Stimulated activated CD8-positive, alpha-beta memory T cell treated with anti-CD3 and anti-CD28 coated beads, Interleukin-7, amount 100 ng/mL, for 1 hour (primary cell): Measurements from ENCODE around the gene CCNL2.
"Not testable (repeated sequence)": the region's sequence is repeated elsewhere in the genome, so short reads cannot be mapped to it uniquely, and the experiment has no call there.

Experiments used
- DNase-seq, 2 donors: peaks; one replicate each; pipeline ENCODE4 v3.0.0-alpha.2; 2020; ENCODE audit warnings: low read depth in 2 of 2

Gene CCNL2

GRCh38 chr1:1399872-1400575 is 889 bp upstream of the CCNL2 start:
- DNase-seq, result no peak

- no peak for DNase-seq
These were observed 403 bp downstream of the CCNL2 start for GRCh38 chr1:1398677-1399186.

DNA sequence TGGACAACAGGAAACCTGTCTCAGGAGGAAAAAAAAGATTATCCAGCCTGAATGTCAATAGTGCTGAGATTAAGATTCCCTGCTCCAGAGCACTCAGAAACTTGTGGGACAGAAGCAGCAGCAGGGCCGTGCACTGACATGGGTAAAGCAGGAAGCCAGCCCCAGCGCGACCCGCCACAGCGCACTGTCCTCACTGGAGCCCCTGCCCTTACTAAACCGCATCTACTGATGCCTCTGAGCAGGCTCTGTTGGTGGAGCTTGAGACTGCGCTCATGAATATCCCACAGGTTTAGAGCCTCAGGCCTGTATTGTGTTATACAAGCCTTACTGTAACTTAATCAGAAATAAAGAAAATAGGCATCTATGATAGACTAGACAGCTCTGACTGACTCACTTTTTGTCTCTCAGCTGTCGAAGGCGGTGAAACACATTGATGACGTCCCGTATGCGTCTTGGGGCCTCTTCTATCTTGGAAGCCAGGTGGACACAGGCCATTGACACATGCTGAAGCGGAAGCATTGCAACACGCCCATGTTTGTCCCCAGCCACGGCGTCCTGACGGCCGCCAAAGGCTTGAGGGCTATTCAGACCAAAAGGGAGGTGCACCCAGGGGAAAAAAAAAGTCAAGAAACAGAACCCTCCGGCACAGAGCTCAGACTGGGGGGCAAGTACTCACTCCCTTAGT is 1.2 kb downstream of the CCNL2 start:
- DNase-seq, result no peak

DNA sequence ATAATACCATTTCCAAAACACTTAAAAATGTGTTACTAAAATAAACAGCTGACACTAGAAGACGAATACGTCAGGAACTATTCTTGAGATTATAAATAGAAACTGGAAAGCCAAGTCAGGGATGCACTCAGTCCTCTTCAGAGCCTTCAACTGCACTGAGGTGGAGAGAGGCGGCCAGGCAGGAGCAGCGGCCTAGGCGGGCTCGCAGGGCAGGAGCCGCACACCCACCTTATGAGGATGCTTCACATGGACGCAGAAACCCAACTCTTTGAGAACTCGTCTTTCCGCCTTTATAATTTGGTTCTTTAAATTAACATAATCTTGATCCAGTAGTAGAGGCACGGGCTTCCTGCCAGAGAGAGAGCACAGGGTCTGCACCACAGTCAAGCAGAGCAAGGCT is 4.0 kb downstream of the CCNL2 start:
- DNase-seq, result no peak

DNA sequence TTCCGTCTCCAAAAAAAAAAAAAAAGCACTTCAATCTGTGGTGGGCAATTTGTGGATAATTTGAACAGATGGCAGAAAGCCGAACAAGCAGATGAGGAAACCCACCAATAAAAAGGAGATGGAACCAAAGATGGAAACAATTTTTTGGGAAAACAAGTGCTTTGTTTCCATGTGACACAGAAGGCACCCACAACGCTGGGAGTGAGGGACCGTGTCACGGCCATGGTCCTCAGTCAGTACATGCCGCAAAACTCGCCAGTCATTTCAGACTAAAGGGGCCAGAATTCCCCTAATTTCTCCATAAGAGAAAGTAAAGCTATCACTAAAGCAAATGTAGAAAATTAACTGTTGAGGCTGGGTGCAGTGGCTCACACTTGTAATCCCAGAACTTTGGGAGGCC is 5.0 kb downstream of the CCNL2 start:
- no peak for DNase-seq

DNA sequence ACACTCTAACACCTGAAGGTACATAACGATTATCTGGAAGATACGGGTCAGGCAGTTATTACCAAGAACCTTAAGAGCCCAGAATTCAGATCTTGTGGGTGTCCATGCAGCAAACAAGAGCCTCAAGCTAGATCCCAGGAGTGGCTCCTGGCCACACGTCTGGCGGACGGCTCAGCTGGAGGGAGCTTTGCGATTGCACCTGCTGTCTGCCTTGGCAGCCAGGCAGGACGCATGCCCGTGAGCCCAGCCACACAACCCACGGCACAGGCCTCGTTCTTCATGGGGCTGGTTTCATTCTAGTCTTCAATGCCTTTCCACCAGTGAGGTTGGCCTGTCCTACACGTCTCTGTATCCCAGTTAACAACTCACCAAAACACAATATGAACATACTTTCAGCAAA is 5.7 kb downstream of the CCNL2 start:
- DNase-seq, result no peak

DNA sequence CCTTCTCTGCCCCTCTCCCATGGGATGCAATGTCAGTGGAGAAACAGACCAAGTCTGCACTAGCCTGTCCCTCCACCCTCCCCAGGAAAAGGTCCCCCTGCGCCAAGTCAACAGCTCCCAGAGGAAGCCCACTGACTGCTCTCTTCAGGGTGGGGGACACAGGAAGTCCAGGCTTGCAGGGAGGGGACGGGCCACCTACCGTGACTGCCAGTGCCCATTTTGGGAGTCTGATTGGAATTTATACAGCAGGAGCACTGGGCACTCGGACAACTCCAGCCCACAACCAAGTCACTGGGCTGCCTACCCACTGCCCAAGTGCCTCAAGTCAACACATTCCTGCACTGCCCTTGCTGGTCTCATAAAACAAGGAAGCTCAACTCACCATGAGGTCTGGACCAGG is 6.1 kb downstream of the CCNL2 start:
- DNase-seq, result no peak

DNA sequence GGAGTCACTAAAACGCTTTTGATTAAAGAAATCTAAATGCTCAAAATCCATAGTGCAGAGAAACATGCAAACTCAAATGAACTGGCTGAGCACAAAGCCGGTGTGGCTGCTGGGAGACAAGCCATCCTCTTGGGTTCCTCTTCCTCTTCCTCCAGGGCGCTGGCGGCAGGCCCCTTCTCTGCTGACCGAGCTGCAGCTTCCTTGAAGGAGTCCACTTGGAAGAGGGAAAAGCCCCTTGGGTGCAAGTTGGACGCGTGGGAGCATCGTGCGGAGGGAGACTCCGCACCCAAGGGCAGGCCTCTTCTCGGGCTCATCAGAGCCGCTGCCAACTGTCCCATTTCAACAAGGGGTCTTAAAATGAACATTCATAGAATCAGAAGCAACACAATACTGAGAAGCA is 7.9 kb downstream of the CCNL2 start:
- no peak for DNase-seq

DNA sequence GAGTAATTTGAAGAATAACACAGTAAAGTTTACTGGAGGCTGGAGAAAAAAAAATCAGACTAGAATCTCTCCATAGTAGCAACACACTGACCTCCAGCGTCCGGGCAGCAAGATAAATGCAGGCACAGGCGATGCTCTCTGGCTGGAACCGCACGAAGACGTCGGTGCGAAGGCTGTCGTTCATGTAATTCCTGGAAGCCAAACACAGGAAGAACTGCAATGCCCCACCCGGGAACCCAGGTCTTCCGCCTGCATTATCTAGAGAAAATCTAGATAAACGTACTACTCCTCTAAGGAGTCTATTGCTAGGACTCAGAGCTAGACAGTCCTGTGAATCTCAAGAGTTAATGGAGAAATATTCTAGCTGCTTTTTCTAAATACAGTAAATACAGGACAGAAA is 8.5 kb downstream of the CCNL2 start:
- DNase-seq, result no peak

DNA sequence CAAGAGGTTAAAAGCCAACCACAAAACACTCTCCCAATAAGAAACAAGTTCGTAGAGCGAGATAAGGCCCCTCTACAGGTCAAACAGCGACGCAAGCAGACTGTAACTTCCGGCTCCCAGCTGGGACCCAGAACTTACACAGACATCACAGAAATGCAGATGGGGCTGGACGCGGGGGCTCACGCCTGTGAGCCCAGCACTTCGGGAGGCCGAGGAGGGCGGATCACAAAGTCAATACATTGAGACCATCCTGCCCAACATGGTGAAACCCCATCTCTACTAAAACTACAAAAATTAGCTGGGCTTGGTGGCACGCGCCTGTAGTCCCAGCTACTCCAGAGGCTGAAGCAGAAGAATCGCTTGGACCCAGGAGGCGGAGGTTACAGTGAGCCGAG is 11.1 kb downstream of the CCNL2 start:
- no peak for DNase-seq

GRCh38 chr1:1387098-1388077 is 11.7 kb downstream of the CCNL2 start:
- no peak for DNase-seq

- no peak for DNase-seq
These were observed 13.2 kb downstream of the CCNL2 start for GRCh38 chr1:1385931-1386330.

GRCh38 chr1:1385339-1385738 is 13.8 kb downstream of the CCNL2 start:
- not testable (repeated sequence) for DNase-seq

DNA sequence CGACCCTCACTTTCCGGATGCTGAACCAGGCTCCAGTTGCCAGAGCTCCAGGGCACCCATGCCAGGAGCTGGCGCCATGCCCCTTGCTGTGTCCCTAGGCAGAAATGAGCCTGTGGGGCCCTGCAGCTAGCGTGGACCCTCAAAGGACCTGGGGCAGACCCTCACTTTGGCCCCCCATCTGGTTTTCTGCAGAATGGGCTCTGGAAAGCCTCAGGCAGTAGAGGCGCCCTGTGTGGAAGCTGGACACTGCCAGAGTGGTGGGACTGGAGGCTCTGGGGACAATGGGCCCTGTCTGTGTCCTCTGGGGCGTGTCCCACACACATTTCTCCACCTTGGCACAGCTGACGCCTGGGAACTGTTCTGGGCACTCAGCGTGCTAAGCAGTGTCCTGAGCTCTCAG is 17.8 kb downstream of the CCNL2 start:
- no peak for DNase-seq

- DNase-seq, result no peak
These were observed 18.3 kb downstream of the CCNL2 start for GRCh38 chr1:1380860-1381259.

DNA sequence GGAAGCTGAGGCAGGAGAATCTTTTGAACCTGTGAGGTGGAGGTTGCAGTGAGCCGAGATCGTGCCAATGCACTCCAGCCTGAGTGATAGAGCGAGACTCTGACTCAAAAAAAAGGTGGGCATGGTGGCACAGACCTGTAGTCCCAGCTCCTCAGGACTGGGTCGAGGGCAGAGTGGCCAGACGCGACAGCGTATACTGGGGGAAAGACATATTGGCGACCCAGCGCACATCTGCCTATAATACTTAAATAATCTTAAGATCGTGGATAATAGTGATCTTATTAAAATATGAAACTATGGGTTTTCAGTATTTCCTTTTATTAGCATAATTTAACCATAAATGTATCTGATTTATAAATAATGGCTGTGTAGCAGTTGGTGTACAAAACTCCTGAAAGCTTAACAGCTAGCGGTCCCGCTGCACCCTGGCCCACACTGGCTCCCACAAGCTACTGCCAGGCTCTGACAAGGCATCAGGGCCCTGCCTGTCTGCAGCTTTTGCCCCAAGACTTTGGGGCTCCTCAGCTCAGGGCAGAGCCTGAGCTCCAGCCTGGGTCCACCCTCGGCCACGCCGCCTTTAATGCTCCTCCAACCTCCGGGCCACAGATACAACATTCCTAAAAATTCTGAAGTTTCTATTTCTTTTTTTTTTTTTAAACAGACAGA is 21.5 kb downstream of the CCNL2 start:
- DNase-seq, result no peak

- DNase-seq, result no peak
These were observed 22.4 kb downstream of the CCNL2 start for GRCh38 chr1:1376551-1377226.

- peak; percentile 82 to 88 for DNase-seq
These were observed 24.0 kb downstream of the CCNL2 start, which contains the start of gene AURKAIP1 for GRCh38 chr1:1374929-1375662. AURKAIP1 (minus strand) TSS chr1:1375207; CDS start chr1:1374756, 451 bp downstream.

DNA sequence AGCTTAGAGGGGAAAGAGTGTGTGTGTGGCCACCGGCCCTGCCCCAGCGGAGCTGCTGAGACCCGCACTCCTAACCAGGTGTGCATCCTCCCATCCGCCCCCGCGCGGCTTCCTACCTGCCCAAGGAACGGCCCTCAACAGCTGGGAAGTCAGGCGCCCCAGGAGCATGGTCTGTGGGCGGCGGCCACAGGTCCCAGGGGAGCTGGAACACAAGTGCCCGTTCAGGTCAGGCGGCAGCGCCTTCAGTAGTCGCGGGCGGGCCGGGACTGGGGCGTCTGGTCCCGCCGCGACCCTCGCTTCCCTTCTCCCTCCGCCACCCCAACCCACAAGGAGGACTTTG is 24.6 kb downstream of the CCNL2 start:
- DNase-seq, result no peak

DNA sequence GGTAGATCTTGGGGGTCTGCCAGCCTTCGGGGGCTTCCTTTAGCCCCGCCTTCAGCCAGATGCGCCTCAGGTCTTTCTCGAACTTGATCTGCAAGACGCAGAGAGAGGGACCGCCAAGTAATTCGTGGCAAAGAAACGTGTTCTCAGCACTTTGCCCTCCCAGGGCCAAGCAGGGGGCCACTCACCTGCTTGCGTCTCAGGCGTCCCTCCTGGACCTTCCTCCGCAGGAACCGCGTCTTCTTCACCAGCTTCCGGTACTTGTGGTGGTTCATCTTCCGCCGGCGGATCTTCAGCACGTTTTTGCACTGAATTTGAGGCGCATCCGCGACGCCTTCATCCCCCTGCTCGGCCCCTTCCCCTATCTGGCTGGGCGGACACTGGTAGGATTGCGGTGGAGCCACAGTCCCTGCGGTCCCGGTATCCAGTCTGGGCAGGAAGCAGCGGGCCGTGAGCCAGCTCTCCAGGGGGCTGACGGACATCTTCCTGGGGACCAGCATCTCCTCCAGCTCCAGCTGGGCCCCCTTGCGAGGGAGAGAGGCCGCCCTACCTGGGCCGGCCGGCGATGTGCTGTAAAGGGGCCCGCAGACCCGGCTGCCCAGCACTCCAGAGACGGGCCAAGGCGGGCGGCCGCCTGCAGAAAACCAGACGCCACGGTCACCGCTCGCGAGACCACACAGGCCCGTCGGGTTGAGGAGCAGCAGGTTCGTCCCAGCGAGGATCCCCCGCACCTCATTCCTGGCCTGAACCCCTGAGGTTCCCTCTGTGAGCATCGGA is 25.1 kb downstream of the CCNL2 start:
- no peak for DNase-seq
